ENCODE measurements around the gene WDR93.

Gene WDR93

GRCh38 chr15:89768071-89768500 is 77.5 kb downstream of the WDR93 start:
- no peak for TF ChIP-seq CTCF (conservative IDR thresholded peaks at IDR 0.05; ENCODE audit: low read depth, low read length)
- H3K4me3 ChIP-seq (ENCODE audit: low read depth, low read length), result no peak overlapping the region
- DNase-seq (ENCODE audit: low read depth), result peak; percentile 68

GRCh38 chr15:89769366-89769765 is 78.8 kb downstream of the WDR93 start:
- no peak overlapping the region for H3K4me3 ChIP-seq (ENCODE audit: low read depth, low read length)
- DNase-seq (ENCODE audit: low read depth), result no peak
- no peak for TF ChIP-seq CTCF (conservative IDR thresholded peaks at IDR 0.05; ENCODE audit: low read depth, low read length)

- no peak for TF ChIP-seq CTCF (conservative IDR thresholded peaks at IDR 0.05; ENCODE audit: low read depth, low read length)
- no peak overlapping the region for H3K4me3 ChIP-seq (ENCODE audit: low read depth, low read length)
- no peak for DNase-seq (ENCODE audit: low read depth)
Observed at GRCh38 chr15:89770041-89770440, 79.4 kb downstream of the WDR93 start.

- no peak overlapping the region for H3K4me3 ChIP-seq (ENCODE audit: low read depth, low read length)
- peak; percentile 39 for TF ChIP-seq CTCF (conservative IDR thresholded peaks at IDR 0.05; ENCODE audit: low read depth, low read length)
- DNase-seq (ENCODE audit: low read depth), result peak; percentile 49
Observed at GRCh38 chr15:89772932-89773583, 82.4 kb downstream of the WDR93 start.

- DNase-seq (ENCODE audit: low read depth), result no peak
- H3K4me3 ChIP-seq (ENCODE audit: low read depth, low read length), result no peak overlapping the region
- TF ChIP-seq CTCF (conservative IDR thresholded peaks at IDR 0.05; ENCODE audit: low read depth, low read length), result no peak
Observed at GRCh38 chr15:89774492-89774891, 83.9 kb downstream of the WDR93 start.

GRCh38 chr15:89775815-89776214 is 85.2 kb downstream of the WDR93 start:
- no peak for DNase-seq (ENCODE audit: low read depth)
- H3K4me3 ChIP-seq (ENCODE audit: low read depth, low read length), result no peak overlapping the region
- TF ChIP-seq CTCF (conservative IDR thresholded peaks at IDR 0.05; ENCODE audit: low read depth, low read length), result no peak

Measured in choroid plexus epithelial cell (primary cell).